Measurements from ENCODE around the gene UBE2E3. TPM values are rescaled to one million over a fixed set of nuclear protein-coding genes. Genes with fewer than 3 reads are reported as not detected.

Gene UBE2E3
- total and polyA plus RNA-seq, 2 of the 4 experiments (the other 2 are of a cell fraction) = 106 to 114 TPM

- Histone ChIP-seq H3K9me1 (ENCODE audit: insufficient read depth, low read length) (no peaks in the 10 kb centered on the region), H3K27me3 (ENCODE audit: control insufficient read depth, insufficient read depth, low read length) (no peaks in the 10 kb centered on the region), H3K9me3 (ENCODE audit: control insufficient read depth, insufficient read depth, low read length) (no peaks in the 10 kb centered on the region), H4K20me1 (ENCODE audit: insufficient read depth, low read length) (no peaks in the 10 kb centered on the region), H3K27ac (ENCODE audit: insufficient read depth, low read length) (no peak overlapping the region), H3K4me1 (ENCODE audit: control insufficient read depth, insufficient read depth, low read length) (no peaks in the 10 kb centered on the region), H3K23ac (ENCODE audit: low read depth, low read length) (no peak overlapping the region), H3K79me1 (ENCODE audit: low read depth in 1 of 2, low read length in 2 of 2) (no peaks in the 10 kb centered on the region), H2AFZ (replicated peaks; ENCODE audit: low read length, poor library complexity) (no peak overlapping the region), H2AK5ac (ENCODE audit: low read depth, low read length) (no peak overlapping the region), H3K4me2 (ENCODE audit: low read depth, low read length) (no peak overlapping the region), H4K8ac (ENCODE audit: low read depth in 2 of 2, low read length in 2 of 2) (no peak overlapping the region), H3K14ac (replicated peaks; ENCODE audit: low read depth, low read length) (no peak overlapping the region), H4K91ac (ENCODE audit: insufficient read depth, low read depth, low read length) (no peak overlapping the region), H3K9ac (ENCODE audit: low read depth, low read length) (no peak overlapping the region), H3K4ac (ENCODE audit: low read depth, low read length) (no peak overlapping the region), H2AK9ac (replicated peaks; ENCODE audit: low read depth, low read length, poor library complexity) (no peak overlapping the region), H3K4me3 (ENCODE audit: insufficient read depth, low read depth, low read length) (no peak overlapping the region), H2BK120ac (ENCODE audit: low read depth, low read length) (no peak overlapping the region), H2BK20ac (ENCODE audit: low read depth, low read length) (no peak overlapping the region), H2BK5ac (ENCODE audit: low read depth, low read length, poor library complexity, severe bottlenecking) (no peak overlapping the region), H3K18ac (ENCODE audit: low read depth, low read length) (no peak overlapping the region), H3K36me3 (ENCODE audit: control insufficient read depth, insufficient read depth, low read length) (no peaks in the 10 kb centered on the region), H2BK15ac (ENCODE audit: low read depth, low read length) (no peak overlapping the region), H3K56ac (ENCODE audit: extremely low read depth, insufficient read depth, low read length) (no peak overlapping the region), H4K5ac (ENCODE audit: low read depth, low read length) (no peak overlapping the region)
- in situ Hi-C loops (cut with MboI; ENCODE audit: low sequenced_read_pairs) (no loop called here), intact Hi-C loops (cut with micrococcal nuclease) (no loop called here), dilution Hi-C loops (cut with HindIII; ENCODE audit: low sequenced_read_pairs, unreplicated experiment) (no loop called here)
- POLR2A ChIA-PET (ENCODE audit: unreplicated experiment) = no interaction called here
- no peak for DNase-seq
- BruUV-seq (replicated peaks) = no TSS peak
- TF ChIP-seq RFX5 (IDR thresholded peaks at IDR 0.05; ENCODE audit: low read depth, low read length) (no peak), SMC3 (IDR thresholded peaks at IDR 0.05; ENCODE audit: low read depth, low read length) (no peak), ELK1 (IDR thresholded peaks at IDR 0.05; ENCODE audit: borderline replicate concordance, low read depth, low read length) (no peak), RAD21 (IDR thresholded peaks at IDR 0.05; ENCODE audit: low read length) (no peak), CEBPB (IDR thresholded peaks at IDR 0.05; ENCODE audit: low read depth, low read length) (no peak), POLR2A (IDR thresholded peaks at IDR 0.05; ENCODE audit: low read depth, low read length) (no peak), CHD1 (IDR thresholded peaks at IDR 0.05; ENCODE audit: low read depth, low read length) (no peak)
- ATAC-seq (ENCODE audit: low read depth) = no peak
- CTCF ChIA-PET = interaction anchor here (1.0 kb wide), 1 partner anchor 11 kb away, joined by 3 read pairs; no protein-coding TSS in a partner anchor
- WGBS, 2 experiments (ENCODE audit: extremely low coverage in 2 of 2, insufficient read length in 1 of 2) = no CpG with 5 or more reads among the region's 1 CpG
Observed at GRCh38 chr2:180943275-180943674, 37.1 kb upstream of the UBE2E3 start.
